K562 treated with DMSO at 1 percent for 48 hours (cell line): ENCODE results near the gene CYTIP. TPM values are rescaled to one million over a fixed set of nuclear protein-coding genes. Genes with fewer than 3 reads are reported as not detected.

Source experiments
- total RNA-seq: library from RNA; unstranded; fragments of 300-600 nt; gene quantifications from 2 replicates; pipeline ENCODE4 v1.2.3, GENCODE V29; 2022; ENCODE audit warnings: low replicate concordance; ENCODE audit errors: extremely low read depth

CYTIP gene
- not detected in 2 replicates for total RNA-seq

GRCh38 chr2:157443795-157444640, at the start of gene CYTIP:
Gene CYTIP, minus strand, starts transcription at chr2:157444089. Its CDS starts 69 bp downstream, at chr2:157444020.

Other genes with a start within 250 kb of the CYTIP start
- not detected in 2 replicates for gene GALNT5, start 186.4 kb downstream of the CYTIP start, total RNA-seq
- not detected in 2 replicates for gene ERMN, start 118.3 kb downstream of the CYTIP start, total RNA-seq
- gene ACVR1C, start 184.8 kb upstream of the CYTIP start, total RNA-seq, result not detected in 2 replicates